Measurements from ENCODE around the gene PDLIM7. TPM values are rescaled to one million over a fixed set of nuclear protein-coding genes. Genes with fewer than 3 reads are reported as not detected.
A peak's percentile ranks its signal among the peaks of the same experiment; 100 is the strongest.

The PDLIM7 gene
- total and polyA plus RNA-seq, 2 of the 8 experiments (the other 6 are each of a cell fraction or from before 2014, with no cell fraction given), result 67.3 to 94.2 TPM

GRCh38 chr5:177468685-177469628 is 28.4 kb downstream of the PDLIM7 start (continued):
- TF ChIP-seq GTF2F1 (IDR thresholded peaks at IDR 0.05; ENCODE audit: borderline replicate concordance, low read depth, low read length), result no peak
- TF ChIP-seq SP1 (IDR thresholded peaks at IDR 0.05; ENCODE audit: low read depth, low read length), result 0 out of 2 replicates have a peak, but pooled peaks have one; percentile 25
- no peak for TF ChIP-seq EGR1 (IDR thresholded peaks at IDR 0.05; ENCODE audit: borderline replicate concordance, low read depth, low read length)
- no peak for TF ChIP-seq HDAC2 (IDR thresholded peaks at IDR 0.05; ENCODE audit: borderline replicate concordance in 1 of 2, low read depth in 2 of 2, low read length in 2 of 2)
- no peak for TF ChIP-seq TAF7 (optimal IDR thresholded peaks at IDR 0.05; ENCODE audit: borderline replicate concordance, low read depth, low read length)

Data from H1 (cell line).